Measurements from ENCODE around the gene FHL5.
"Not testable (repeated sequence)": the region's sequence is repeated elsewhere in the genome, so short reads cannot be mapped to it uniquely, and the experiment has no call there.

The FHL5 gene

DNA sequence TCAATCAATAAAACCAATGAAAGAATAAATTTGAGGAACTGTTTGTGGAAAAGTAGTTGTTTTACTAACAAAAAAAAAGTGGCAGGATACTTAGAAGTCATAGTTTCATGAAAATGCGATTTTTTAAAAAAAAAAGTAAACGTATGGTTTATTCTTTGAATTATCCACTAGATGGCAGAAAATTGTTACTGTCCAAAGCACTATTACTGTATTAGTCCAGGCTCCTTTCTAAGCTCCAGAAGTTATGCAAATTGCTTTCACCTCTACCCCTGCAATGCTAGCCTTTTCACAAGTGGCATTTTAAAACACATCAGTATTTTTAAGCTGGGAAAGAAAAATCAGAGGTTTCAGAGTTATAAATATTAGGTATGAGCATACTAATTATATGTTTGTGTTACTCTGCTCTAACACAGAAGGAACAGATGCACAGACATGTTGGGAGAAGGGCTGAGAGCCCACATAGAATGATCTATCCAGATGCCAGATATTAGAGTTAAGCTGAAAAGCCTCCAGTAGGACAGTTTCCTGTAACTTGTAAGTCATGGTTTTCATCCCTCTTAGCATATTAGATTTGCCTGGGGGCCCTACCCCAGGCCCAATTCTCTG, 63.9 kb downstream of the FHL5 start:
- no peaks in the 10 kb centered on the region for H3K27me3 ChIP-seq (replicated peaks)
- no peak overlapping the region for H3K27ac ChIP-seq
- H3K36me3 ChIP-seq (replicated peaks) = no peaks in the 10 kb centered on the region
- TF ChIP-seq, protein P1, sequence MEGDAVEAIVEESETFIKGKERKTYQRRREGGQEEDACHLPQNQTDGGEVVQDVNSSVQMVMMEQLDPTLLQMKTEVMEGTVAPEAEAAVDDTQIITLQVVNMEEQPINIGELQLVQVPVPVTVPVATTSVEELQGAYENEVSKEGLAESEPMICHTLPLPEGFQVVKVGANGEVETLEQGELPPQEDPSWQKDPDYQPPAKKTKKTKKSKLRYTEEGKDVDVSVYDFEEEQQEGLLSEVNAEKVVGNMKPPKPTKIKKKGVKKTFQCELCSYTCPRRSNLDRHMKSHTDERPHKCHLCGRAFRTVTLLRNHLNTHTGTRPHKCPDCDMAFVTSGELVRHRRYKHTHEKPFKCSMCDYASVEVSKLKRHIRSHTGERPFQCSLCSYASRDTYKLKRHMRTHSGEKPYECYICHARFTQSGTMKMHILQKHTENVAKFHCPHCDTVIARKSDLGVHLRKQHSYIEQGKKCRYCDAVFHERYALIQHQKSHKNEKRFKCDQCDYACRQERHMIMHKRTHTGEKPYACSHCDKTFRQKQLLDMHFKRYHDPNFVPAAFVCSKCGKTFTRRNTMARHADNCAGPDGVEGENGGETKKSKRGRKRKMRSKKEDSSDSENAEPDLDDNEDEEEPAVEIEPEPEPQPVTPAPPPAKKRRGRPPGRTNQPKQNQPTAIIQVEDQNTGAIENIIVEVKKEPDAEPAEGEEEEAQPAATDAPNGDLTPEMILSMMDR (IDR thresholded peaks at IDR 0.05; ENCODE audit: low read depth, low read length, missing control alignments) = no peak
- no peak for DNase-seq
- no peak overlapping the region for H3K4me3 ChIP-seq (ENCODE audit: low read depth, low read length)
- in situ Hi-C loops (cut with HindIII; ENCODE audit: low pct_ligation_motif_present, low sequenced_read_pairs) = no loop called here

DNA sequence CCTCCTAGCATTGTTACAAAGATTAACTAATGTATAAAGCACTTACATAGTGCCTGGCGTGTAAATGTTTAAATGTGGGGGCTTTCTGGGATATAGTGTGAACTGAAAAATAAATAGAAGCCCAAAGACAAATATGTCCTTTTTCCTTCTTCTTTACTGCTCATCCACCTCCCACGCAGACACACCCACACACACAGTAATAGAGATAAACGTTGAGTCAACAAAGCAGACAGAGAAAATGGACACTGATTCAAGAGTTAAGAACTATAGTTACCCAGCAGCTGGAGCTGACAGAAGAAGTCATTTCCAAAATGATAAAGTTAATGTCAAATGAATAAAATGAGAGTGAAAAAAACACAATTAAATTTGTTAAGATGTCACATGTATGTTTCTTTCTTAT, 68.3 kb downstream of the FHL5 start:
- peak; percentile 18 for DNase-seq
- Histone ChIP-seq H3K27me3 (replicated peaks) (no peaks in the 10 kb centered on the region), H3K27ac (no peak overlapping the region), H3K36me3 (replicated peaks) (no peaks in the 10 kb centered on the region), H3K4me3 (ENCODE audit: low read depth, low read length) (no peak overlapping the region)
- in situ Hi-C loops (cut with HindIII; ENCODE audit: low pct_ligation_motif_present, low sequenced_read_pairs) = no loop called here
- TF ChIP-seq, protein P1 (IDR thresholded peaks at IDR 0.05; ENCODE audit: low read depth, low read length, missing control alignments) = no peak

DNA sequence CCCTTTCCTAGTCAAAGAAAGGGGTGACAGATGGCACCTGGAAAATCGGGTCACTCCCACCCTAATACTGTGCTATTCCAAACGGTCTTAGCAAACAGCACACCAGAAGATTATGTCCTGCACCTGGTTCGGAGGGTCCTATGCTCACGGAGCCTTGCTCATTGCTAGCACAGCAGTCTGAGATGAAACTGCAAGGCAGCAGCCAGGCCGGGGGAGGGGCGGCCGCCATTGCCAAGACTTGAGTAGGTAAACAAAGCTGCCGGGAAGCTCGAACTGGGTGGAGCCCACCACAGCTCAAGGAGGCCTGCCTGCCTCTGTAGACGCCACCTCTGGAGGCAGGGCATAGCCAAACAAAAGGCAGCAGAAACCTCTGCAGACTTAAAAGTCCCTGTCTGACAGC, 75.1 kb downstream of the FHL5 start:
- H3K4me3 ChIP-seq (ENCODE audit: low read depth, low read length); in situ Hi-C loops (cut with HindIII; ENCODE audit: low pct_ligation_motif_present, low sequenced_read_pairs); H3K36me3 ChIP-seq (replicated peaks); DNase-seq; H3K27me3 ChIP-seq (replicated peaks); H3K27ac ChIP-seq: not testable (repeated sequence)

GRCh38 chr6:96645106-96645505, 82.2 kb downstream of the FHL5 start:
- DNase-seq = no peak
- H3K4me3 ChIP-seq (ENCODE audit: low read depth, low read length) = no peak overlapping the region
- H3K36me3 ChIP-seq (replicated peaks) = no peaks in the 10 kb centered on the region
- TF ChIP-seq, protein P1 (IDR thresholded peaks at IDR 0.05; ENCODE audit: low read depth, low read length, missing control alignments) = no peak
- in situ Hi-C loops (cut with HindIII; ENCODE audit: low pct_ligation_motif_present, low sequenced_read_pairs) = no loop called here
- no peaks in the 10 kb centered on the region for H3K27me3 ChIP-seq (replicated peaks)
- H3K27ac ChIP-seq = no peak overlapping the region

DNA sequence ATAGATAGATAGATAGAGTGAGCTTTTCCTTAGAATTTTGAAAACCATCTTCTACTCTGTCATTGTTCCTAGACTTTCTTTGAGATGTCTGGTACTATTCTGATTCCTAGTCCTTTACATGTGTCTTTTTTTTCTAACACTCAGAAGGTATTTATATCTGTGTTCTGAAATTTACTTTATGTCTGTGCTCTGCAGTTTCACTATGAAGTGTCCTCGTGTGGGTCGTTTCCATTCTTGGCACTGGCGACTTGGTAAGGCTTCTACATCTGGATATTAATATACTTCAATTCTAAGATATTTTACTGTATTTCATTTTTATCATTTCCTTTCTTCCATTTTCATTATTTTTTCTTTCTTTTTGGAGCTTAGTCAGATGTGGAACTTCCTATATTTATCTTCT, 87.0 kb downstream of the FHL5 start:
- TF ChIP-seq, protein P1 (IDR thresholded peaks at IDR 0.05; ENCODE audit: low read depth, low read length, missing control alignments) = no peak
- no peaks in the 10 kb centered on the region for H3K27me3 ChIP-seq (replicated peaks)
- no peaks in the 10 kb centered on the region for H3K36me3 ChIP-seq (replicated peaks)
- no peak overlapping the region for H3K4me3 ChIP-seq (ENCODE audit: low read depth, low read length)
- no peak overlapping the region for H3K27ac ChIP-seq
- in situ Hi-C loops (cut with HindIII; ENCODE audit: low pct_ligation_motif_present, low sequenced_read_pairs) = no loop called here
- no peak for DNase-seq

DNA sequence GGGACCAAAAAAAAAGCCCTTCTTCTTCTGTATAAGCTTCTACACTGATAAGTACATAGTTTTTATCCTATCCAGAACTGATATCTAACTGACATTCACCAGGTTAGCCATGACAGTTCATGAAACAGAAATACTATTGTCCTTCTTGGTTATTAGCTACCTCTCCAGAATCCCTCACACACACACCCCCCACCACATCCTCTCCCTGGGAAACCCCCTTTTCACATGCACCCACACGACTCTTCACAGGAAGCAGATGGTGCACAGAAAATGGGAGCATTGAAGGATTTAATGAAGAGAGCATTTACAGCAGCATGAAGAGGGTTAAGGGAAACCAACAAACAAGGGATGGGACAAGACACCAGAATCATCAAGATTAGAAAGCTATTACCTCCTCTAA, 88.9 kb downstream of the FHL5 start:
- no peaks in the 10 kb centered on the region for H3K36me3 ChIP-seq (replicated peaks)
- TF ChIP-seq, protein P1 (IDR thresholded peaks at IDR 0.05; ENCODE audit: low read depth, low read length, missing control alignments) = no peak
- no peak for DNase-seq
- H3K4me3 ChIP-seq (ENCODE audit: low read depth, low read length) = no peak overlapping the region
- H3K27me3 ChIP-seq (replicated peaks) = no peaks in the 10 kb centered on the region
- no peak overlapping the region for H3K27ac ChIP-seq
- in situ Hi-C loops (cut with HindIII; ENCODE audit: low pct_ligation_motif_present, low sequenced_read_pairs) = no loop called here

Measured in brain microvascular endothelial cell (primary cell).